ENCODE data around the gene PRDX1. TPM values are rescaled to one million over a fixed set of nuclear protein-coding genes. Genes with fewer than 3 reads are reported as not detected.
A peak's percentile ranks its signal among the peaks of the same experiment; 100 is the strongest.

PRDX1 gene
- total and polyA plus RNA-seq, 2 experiments from 2014 or later, result 1,070 to 2,149 TPM

GRCh38 chr1:45552331-45552730, 30.6 kb upstream of the PRDX1 start:
- peaks cover 44% of the 10 kb centered on the region for H3K36me3 Mint-ChIP-seq (ENCODE audit: low read depth)
- TF ChIP-seq NANOG (IDR thresholded peaks at IDR 0.05; ENCODE audit: borderline replicate concordance) (no peak), EZH2phosphoT487 (IDR thresholded peaks at IDR 0.05; ENCODE audit: unreplicated experiment) (no peak), STAT1 (IDR thresholded peaks at IDR 0.05; ENCODE audit: unreplicated experiment) (no peak), REST (IDR thresholded peaks at IDR 0.05; ENCODE audit: unreplicated experiment) (no peak), ZNF462 (CRISPR knock-in tag; IDR thresholded peaks at IDR 0.05) (no peak), ZNF331 (CRISPR knock-in tag; IDR thresholded peaks at IDR 0.05; ENCODE audit: low read depth) (no peak)
- H3K4me2 ChIP-seq, result peak overlapping the region; percentile 89

More at GRCh38 chr1:45552331-45552730, 30.6 kb upstream of the PRDX1 start:
- Histone ChIP-seq H3K9me2 (ENCODE audit: insufficient read depth) (no peaks in the 10 kb centered on the region), H2AFZ (no peak overlapping the region), H3K4me3 (peak overlapping the region; percentile 84), H3K4me1 (ENCODE audit: insufficient read depth) (peaks cover 10% of the 10 kb centered on the region), H3K27ac (ENCODE audit: low read depth) (no peak overlapping the region), H3K36me3 (ENCODE audit: insufficient read depth) (peaks cover 41% of the 10 kb centered on the region), H3F3A (replicated peaks; ENCODE audit: low read depth) (peaks cover 10% of the 10 kb centered on the region), H3K27me3 (ENCODE audit: insufficient read depth) (no peaks in the 10 kb centered on the region), H4K20me1 (replicated peaks; ENCODE audit: insufficient read depth) (peaks cover 29% of the 10 kb centered on the region), H3K79me2 (replicated peaks; ENCODE audit: insufficient read depth) (peaks cover 61% of the 10 kb centered on the region)
- H3K27ac Mint-ChIP-seq, result peak overlapping the region; percentile 8; the same call in 1 of the 2 replicates
- H3K27me3 Mint-ChIP-seq (ENCODE audit: insufficient read depth, low read depth, poor library complexity), result peaks cover 6% of the 10 kb centered on the region
- H3K4me1 Mint-ChIP-seq, result peaks cover 13% of the 10 kb centered on the region
- H3K9me3 Mint-ChIP-seq, result no peaks in the 10 kb centered on the region
- no peak for DNase-seq (ENCODE audit: low spot score)
- no peak for ATAC-seq
- peak overlapping the region; percentile 94 for H3K4me3 Mint-ChIP-seq
